ENCODE data around the gene SNRPN.
A peak's percentile ranks its signal among the peaks of the same experiment; 100 is the strongest.
"Not testable (repeated sequence)": the region's sequence is repeated elsewhere in the genome, so short reads cannot be mapped to it uniquely, and the experiment has no call there.

Gene SNRPN

GRCh38 chr15:24954783-24955530 is at the start of gene SNRPN, which contains the start of gene SNURF:
Gene SNRPN, plus strand, starts transcription at chr15:24954987. Its CDS starts 19,467 bp downstream, at chr15:24974454.
Gene SNURF, plus strand, starts transcription at chr15:24954987. Its CDS starts 62 bp downstream, at chr15:24955049.
- peak within 1 kb of the TSS; percentile 96 for H3K4me3 ChIP-seq (ENCODE audit: low read depth, low read length)
- no peak for TF ChIP-seq CTCF (IDR thresholded peaks at IDR 0.05; ENCODE audit: control insufficient read depth, extremely low read depth, insufficient read depth)
- no peak for DNase-seq (ENCODE audit: low read depth)

- no peak overlapping the region for H3K4me3 ChIP-seq (ENCODE audit: low read depth, low read length)
- TF ChIP-seq CTCF (IDR thresholded peaks at IDR 0.05; ENCODE audit: control insufficient read depth, extremely low read depth, insufficient read depth): no peak
- no peak for DNase-seq (ENCODE audit: low read depth)
These were observed 38.3 kb upstream of the SNRPN start for GRCh38 chr15:24916305-24917009.

- DNase-seq (ENCODE audit: low read depth): no peak
- no peak for TF ChIP-seq CTCF (IDR thresholded peaks at IDR 0.05; ENCODE audit: control insufficient read depth, extremely low read depth, insufficient read depth)
- H3K4me3 ChIP-seq (ENCODE audit: low read depth, low read length): no peak overlapping the region
These were observed 37.4 kb upstream of the SNRPN start for GRCh38 chr15:24917431-24917830.

- peak; percentile 63 for DNase-seq (ENCODE audit: low read depth)
These were observed 35.3 kb upstream of the SNRPN start for GRCh38 chr15:24919446-24919845.

GRCh38 chr15:24922781-24923180 is 32.0 kb upstream of the SNRPN start:
- DNase-seq (ENCODE audit: low read depth); H3K4me3 ChIP-seq (ENCODE audit: low read depth, low read length): not testable (repeated sequence)

More at GRCh38 chr15:24919446-24919845, 35.3 kb upstream of the SNRPN start:
- TF ChIP-seq CTCF (IDR thresholded peaks at IDR 0.05; ENCODE audit: control insufficient read depth, extremely low read depth, insufficient read depth): no peak
- H3K4me3 ChIP-seq (ENCODE audit: low read depth, low read length): peak overlapping the region; percentile 37

- no peak for TF ChIP-seq CTCF (IDR thresholded peaks at IDR 0.05; ENCODE audit: control insufficient read depth, extremely low read depth, insufficient read depth)
- DNase-seq (ENCODE audit: low read depth): no peak
- H3K4me3 ChIP-seq (ENCODE audit: low read depth, low read length): no peak overlapping the region
These were observed 30.6 kb upstream of the SNRPN start for GRCh38 chr15:24924153-24924552.

GRCh38 chr15:24924621-24925020 is 30.2 kb upstream of the SNRPN start:
- DNase-seq (ENCODE audit: low read depth): no peak
- no peak overlapping the region for H3K4me3 ChIP-seq (ENCODE audit: low read depth, low read length)
- no peak for TF ChIP-seq CTCF (IDR thresholded peaks at IDR 0.05; ENCODE audit: control insufficient read depth, extremely low read depth, insufficient read depth)

GRCh38 chr15:24931874-24932732 is 22.7 kb upstream of the SNRPN start:
- H3K4me3 ChIP-seq (ENCODE audit: low read depth, low read length); DNase-seq (ENCODE audit: low read depth): not testable (repeated sequence)
